GM12878 (cell line): ENCODE results near the gene TAPBP. TPM values are rescaled to one million over a fixed set of nuclear protein-coding genes. Genes with fewer than 3 reads are reported as not detected.

Source experiments
- ATAC-seq: fragments of 200-7000 bp; cut with Tn5 transposase; 3 replicates; pipeline ENCODE4 v1.9.1; 2020; ENCODE audit warnings: mild to moderate bottlenecking, moderate library complexity
- BruUV-seq: library from RNA; stranded (reverse); fragments of 400-500 nt; replicated peaks from 2 replicates; lab custom pipeline; 2021; lab: Mats Ljungman, UMichigan
- CTCF ChIA-PET: fragments of 300-600 bp; sonication (Branson Sonifier 250); formaldehyde crosslinking; extraction: SDS; loops from one replicate; lab custom pipeline; 2021; ENCODE audit warnings: inconsistent platforms; lab: Yijun Ruan, JAX
- POLR2A ChIA-PET: fragments of 350-600 bp; formaldehyde crosslinking; extraction: SDS; loops from one replicate; lab custom pipeline; 2021; ENCODE audit warnings: inconsistent platforms; lab: Charles Lee
- RAD21 ChIA-PET: fragments of 300-600 bp; sonication (Branson Sonifier 250); formaldehyde crosslinking; loops from one replicate; lab custom pipeline; 2023; ENCODE audit warnings: antibody characterized with exemption; ENCODE audit not compliant: unreplicated experiment; lab: Charles Lee
- SMC1A ChIA-PET: fragments of 300-600 bp; sonication (Branson Sonifier 250); formaldehyde crosslinking; loops from one replicate; lab custom pipeline; 2023; ENCODE audit not compliant: unreplicated experiment, uncharacterized antibody; lab: Charles Lee
- DNase-seq: peaks from one replicate; pipeline ENCODE4 v3.0.0-alpha.2; 2011; ENCODE audit warnings: low read depth, low spot score
- FAIRE-seq: peaks from 3 replicates; lab custom pipeline; 2011; peaks lifted over from hg19 to GRCh38; lab: Jason Lieb, UNC
- H2AFZ ChIP-seq: 2 replicates; pipeline ENCODE4 v1.6.0; 2011; ENCODE audit warnings: low read depth, low read length, control low read depth; ENCODE audit not compliant: control insufficient read depth
- H3K27ac ChIP-seq: 2 replicates; pipeline ENCODE4 v1.5.1; 2011; ENCODE audit warnings: control low read depth; ENCODE audit not compliant: control insufficient read depth, insufficient read depth
- H3K27me3 ChIP-seq, 2 experiments: replicated peaks in 1 of 2; 2 replicates each; pipeline versions ENCODE4 v1.6.0 to v1.6.1; 2011; ENCODE audit warnings: low read length in 1 of 2; ENCODE audit not compliant: control insufficient read depth in 2 of 2, insufficient read depth in 2 of 2
- H3K36me3 ChIP-seq, 2 experiments: 2 replicates each; pipeline ENCODE4 v1.5.1; 2011; ENCODE audit warnings: low read length in 1 of 2; ENCODE audit not compliant: control insufficient read depth in 2 of 2, insufficient read depth in 2 of 2
- H3K4me1 ChIP-seq: 2 replicates; pipeline ENCODE4 v1.6.1; 2011; ENCODE audit warnings: mild to moderate bottlenecking, low read length, moderate library complexity, mixed read lengths; ENCODE audit not compliant: control insufficient read depth, insufficient read depth
- H3K4me2 ChIP-seq: 2 replicates; pipeline ENCODE4 v1.6.0; 2011; ENCODE audit warnings: control low read depth; ENCODE audit not compliant: control insufficient read depth, insufficient read depth
- H3K4me3 ChIP-seq: fragments of 200-600 bp; sonication (generic); 2 replicates; pipeline ENCODE4 v1.5.1; 2016
- H3K79me2 ChIP-seq: 2 replicates; pipeline ENCODE4 v1.6.0; 2011; ENCODE audit warnings: low read length; ENCODE audit not compliant: control insufficient read depth, insufficient read depth
- H3K9ac ChIP-seq: 2 replicates; pipeline ENCODE4 v1.8.0; 2011; ENCODE audit warnings: low read length, control low read depth, mixed read lengths; ENCODE audit not compliant: control insufficient read depth, insufficient read depth
- H3K9me3 ChIP-seq: replicated peaks from 3 replicates; pipeline ENCODE4 v1.5.1; 2011; ENCODE audit warnings: mild to moderate bottlenecking, low read length; ENCODE audit not compliant: control insufficient read depth, insufficient read depth
- H4K20me1 ChIP-seq: 2 replicates; pipeline ENCODE4 v1.6.0; 2011; ENCODE audit not compliant: control insufficient read depth, insufficient read depth
- CBX3 ChIP-seq: fragments of 200-600 bp; sonication (generic); IDR thresholded peaks from 2 replicates; pipeline ENCODE4 v1.6.1; 2016; ENCODE audit warnings: low read depth, borderline replicate concordance
- CUX1 ChIP-seq: IDR thresholded peaks from 2 replicates; pipeline ENCODE4 v1.6.1; 2012; ENCODE audit warnings: improper control_type of control experiment, low read depth, low read length; ENCODE audit not compliant: insufficient replicate concordance
- MTA2 ChIP-seq: fragments of 450-650 bp; IDR thresholded peaks from 2 replicates; pipeline ENCODE4 v1.6.1; 2016; ENCODE audit warnings: low read depth, mild to moderate bottlenecking, moderate library complexity
- NFXL1 ChIP-seq: fragments of 450-650 bp; IDR thresholded peaks from 2 replicates; pipeline ENCODE4 v1.6.1; 2017; ENCODE audit warnings: antibody characterized with exemption, mild to moderate bottlenecking, borderline replicate concordance
- NR2C1 ChIP-seq: fragments of 450-650 bp; IDR thresholded peaks from 2 replicates; pipeline ENCODE4 v1.6.1; 2017; ENCODE audit warnings: antibody characterized with exemption, mild to moderate bottlenecking, moderate library complexity
- TARDBP ChIP-seq: IDR thresholded peaks from 2 replicates; pipeline ENCODE4 v1.6.1; 2016; ENCODE audit warnings: borderline replicate concordance
- TBL1XR1 ChIP-seq: IDR thresholded peaks from 2 replicates; pipeline ENCODE4 v1.6.1; 2012; ENCODE audit warnings: low read depth, low read length, improper control_type of control experiment
- ZBTB40 ChIP-seq: fragments of 450-650 bp; IDR thresholded peaks from 2 replicates; pipeline ENCODE4 v1.6.1; 2016; ENCODE audit warnings: mild to moderate bottlenecking, moderate library complexity, borderline replicate concordance
- WGBS: methylation state at CpG from one replicate; pipeline ENCODE4 v1.1.6; 2016; ENCODE audit warnings: low lambda C conversion rate; ENCODE audit not compliant: insufficient replicate concordance, insufficient coverage; ENCODE audit errors: missing lambda C conversion rate; 5-methylcytosine and 5-hydroxymethylcytosine counted together
- in situ Hi-C: fragments of 300-500 bp; cut with MboI; formaldehyde crosslinking; loops from 9 replicates; pipeline ENCODE4 v1.14.3; 2018; ENCODE audit warnings: mixed read lengths
- intact Hi-C: fragments of 100-400 bp; cut with micrococcal nuclease; formaldehyde crosslinking; loops from one replicate; pipeline ENCODE4 v1.14.2; 2022; ENCODE audit not compliant: unreplicated experiment
- polyA plus RNA-seq, 11 experiments: library from polyadenylated mRNA; depleted of rRNA in 4 of 11; unstranded in 6 of 11; stranded (reverse) in 5 of 11; fragments of >200 nt; fragmentation: Nextera tagmentation in 4 of 11; fragmentation: Illumina TruSeq in 1 of 11; extraction: Ambion mirVana in 4 of 11; extraction: Trizol in 1 of 11; gene quantifications; 1 replicate in 1 of 11; 2 replicates in 10 of 11; pipeline versions ENCODE4 v1.2.1 to v1.2.3, GENCODE V29; 2011 to 2016; ENCODE audit warnings: inconsistent platforms in 2 of 11, missing spikeins in 2 of 11, low read depth in 1 of 11
- total RNA-seq, 4 experiments: library from RNA; depleted of rRNA in 3 of 4; stranded (reverse); fragments of >200 nt in 3 of 4; fragmentation: Illumina TruSeq in 1 of 4; extraction: Trizol in 1 of 4; gene quantifications; 2 replicates each; pipeline versions ENCODE4 v1.2.1 to v1.2.3, GENCODE V29; 2013 to 2021

Gene TAPBP
- total and polyA plus RNA-seq, 10 of the 15 experiments (the other 5 are each of a cell fraction or from before 2014, with no cell fraction given) = 14.6 to 210 (median 78.1) TPM

- TF ChIP-seq CBX3 = no peak
- TF ChIP-seq ZBTB40 = no peak
- no peak for TF ChIP-seq TBL1XR1
- no peak for TF ChIP-seq MTA2
Measured at GRCh38 chr6:33304216-33304615, 9.7 kb downstream of the TAPBP start (continued).

- no TSS peak for BruUV-seq
- Histone ChIP-seq H3K4me2 (no peak overlapping the region), H4K20me1 (peaks cover 5% of the 10 kb centered on the region; the same call in 1 of the 2 replicates)
- TF ChIP-seq NR2C1 (no peak), NFXL1 (no peak), TARDBP (no peak), CUX1 (no peak), ZBTB40 (no peak)
Measured at GRCh38 chr6:33301877-33302276, 12.0 kb downstream of the TAPBP start.

More at GRCh38 chr6:33301877-33302276, 12.0 kb downstream of the TAPBP start:
- SMC1A ChIA-PET = interaction anchor here (1.2 to 1.6 kb wide), 2 partner anchors 10 to 94 kb away, joined by 3 to 7 read pairs; no protein-coding TSS in a partner anchor
- Histone ChIP-seq H2AFZ (no peak overlapping the region), H3K4me3 (no peak overlapping the region), H3K27ac (no peak overlapping the region), H3K9ac (no peak overlapping the region), H3K79me2 (peaks cover 16% of the 10 kb centered on the region), H3K9me3 (no peaks in the 10 kb centered on the region), H3K36me3 (peaks cover 19 to 21% of the 10 kb centered on the region in 2 experiments), H3K4me1 (peaks cover 11% of the 10 kb centered on the region), H3K27me3 (no peaks in the 10 kb centered on the region)
- intact Hi-C loops (no loop called here), in situ Hi-C loops (no loop called here)
- DNase-seq (no peak), ATAC-seq (no peak), FAIRE-seq (no peak)
- POLR2A ChIA-PET = interaction anchor here (0.7 to 1.6 kb wide), 6 partner anchors 10 to 229 kb away, joined by 3 to 7 read pairs (median 4); partner anchors contain the start of genes RPS18 and VPS52
- 85% methylated on average over 3 of the region's 3 CpGs for WGBS
- RAD21 ChIA-PET = interaction anchor here (1.3 kb wide), 1 partner anchor 30 kb away, joined by 3 read pairs; the partner anchor contains the start of genes RPS18 and VPS52
- CTCF ChIA-PET = interaction anchor here (0.6 to 3.6 kb wide), 3 partner anchors 10 to 43 kb away, joined by 4 to 30 read pairs (median 9); partner anchors contain the start of gene TAPBP
